ENCODE results near the gene ASZ1. TPM values are rescaled to one million over a fixed set of nuclear protein-coding genes. Genes with fewer than 3 reads are reported as not detected.

The ASZ1 gene
- total and polyA plus RNA-seq, 7 donors, result not detected

DNA sequence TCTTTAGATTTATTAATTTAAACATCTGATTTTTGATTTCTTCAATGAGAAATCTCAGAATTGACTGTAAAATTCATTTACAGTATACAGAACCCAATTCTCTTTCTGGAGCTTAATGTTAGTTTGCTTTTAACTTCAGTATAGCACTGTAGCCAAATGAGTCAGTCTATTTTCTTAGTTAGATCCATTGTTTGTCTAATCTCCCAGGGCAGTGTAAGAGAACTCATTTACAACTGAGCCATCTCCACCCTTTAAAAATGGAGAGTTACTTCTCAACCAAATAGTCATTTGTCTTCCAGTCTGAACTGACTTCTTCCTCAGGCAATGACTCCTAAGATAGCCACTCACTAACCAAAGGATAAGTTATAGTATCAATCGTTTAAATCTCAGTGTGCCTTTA, 101.5 kb downstream of the ASZ1 start:
- WGBS, 2 donors, result 79 to 88% methylated on average over 1 of the region's 1 CpG
- Histone ChIP-seq H3K4me1 (peaks cover 0 to 24% (median 21%) of the 10 kb centered on the region in 4 donors), H3K27me3 (peaks cover 18 to 35% (median 26%) of the 10 kb centered on the region in 3 donors)

GRCh38 chr7:117324960-117325359, 102.3 kb downstream of the ASZ1 start:
- Histone ChIP-seq H3K27ac (peak overlapping the region in 1 of 4 donors; percentile 45), H3K4me1 (peaks cover 0 to 24% (median 21%) of the 10 kb centered on the region in 4 donors), H3K27me3 (peaks cover 18 to 35% (median 26%) of the 10 kb centered on the region in 3 donors), H3K4me3 (peak overlapping the region in 3 of 4 donors; percentile 36 to 46 (median 44)), H3K36me3 (no peaks in the 10 kb centered on the region), H3K9me3 (no peaks in the 10 kb centered on the region)
- WGBS, 2 donors, result 65 to 67% methylated on average over 4 of the region's 4 CpGs
- DNase-seq, result no peak
- TF ChIP-seq, protein P1, sequence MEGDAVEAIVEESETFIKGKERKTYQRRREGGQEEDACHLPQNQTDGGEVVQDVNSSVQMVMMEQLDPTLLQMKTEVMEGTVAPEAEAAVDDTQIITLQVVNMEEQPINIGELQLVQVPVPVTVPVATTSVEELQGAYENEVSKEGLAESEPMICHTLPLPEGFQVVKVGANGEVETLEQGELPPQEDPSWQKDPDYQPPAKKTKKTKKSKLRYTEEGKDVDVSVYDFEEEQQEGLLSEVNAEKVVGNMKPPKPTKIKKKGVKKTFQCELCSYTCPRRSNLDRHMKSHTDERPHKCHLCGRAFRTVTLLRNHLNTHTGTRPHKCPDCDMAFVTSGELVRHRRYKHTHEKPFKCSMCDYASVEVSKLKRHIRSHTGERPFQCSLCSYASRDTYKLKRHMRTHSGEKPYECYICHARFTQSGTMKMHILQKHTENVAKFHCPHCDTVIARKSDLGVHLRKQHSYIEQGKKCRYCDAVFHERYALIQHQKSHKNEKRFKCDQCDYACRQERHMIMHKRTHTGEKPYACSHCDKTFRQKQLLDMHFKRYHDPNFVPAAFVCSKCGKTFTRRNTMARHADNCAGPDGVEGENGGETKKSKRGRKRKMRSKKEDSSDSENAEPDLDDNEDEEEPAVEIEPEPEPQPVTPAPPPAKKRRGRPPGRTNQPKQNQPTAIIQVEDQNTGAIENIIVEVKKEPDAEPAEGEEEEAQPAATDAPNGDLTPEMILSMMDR (IDR thresholded peaks at IDR 0.05), result no peak
- TF ChIP-seq EP300 (IDR thresholded peaks at IDR 0.05) (no peak), POLR2AphosphoS5 (IDR thresholded peaks at IDR 0.05) (no peak), POLR2A (IDR thresholded peaks at IDR 0.05) (no peak)
- intact Hi-C loops (cut with DNase I), result no loop called here

More for the DNA sequence above, 101.5 kb downstream of the ASZ1 start:
- no peak for TF ChIP-seq EP300 (IDR thresholded peaks at IDR 0.05)
- TF ChIP-seq, protein P1 (IDR thresholded peaks at IDR 0.05), result no peak
- Histone ChIP-seq H3K27ac (no peak overlapping the region), H3K9me3 (no peaks in the 10 kb centered on the region), H3K36me3 (no peaks in the 10 kb centered on the region), H3K4me3 (no peak overlapping the region)
- intact Hi-C loops (cut with DNase I), result no loop called here
- DNase-seq, result no peak

- intact Hi-C loops (cut with DNase I), result no loop called here
- TF ChIP-seq EP300 (IDR thresholded peaks at IDR 0.05), result no peak
- TF ChIP-seq POLR2A (IDR thresholded peaks at IDR 0.05), result no peak
- TF ChIP-seq, protein P1 (IDR thresholded peaks at IDR 0.05), result no peak
- TF ChIP-seq POLR2AphosphoS5 (IDR thresholded peaks at IDR 0.05), result no peak
- DNase-seq, result peak; percentile 71
- H3K4me1 ChIP-seq, result peaks cover 0 to 24% (median 21%) of the 10 kb centered on the region in 4 donors
- no peak overlapping the region for H3K27ac ChIP-seq
- WGBS, 2 donors, result 1 to 3% methylated on average over 67 of the region's 67 CpGs
- no peaks in the 10 kb centered on the region for H3K9me3 ChIP-seq
- peaks cover 18 to 39% (median 26%) of the 10 kb centered on the region in 3 donors for H3K27me3 ChIP-seq
- H3K36me3 ChIP-seq, result no peaks in the 10 kb centered on the region
- peak overlapping the region; percentile 19 to 46 (median 40) for H3K4me3 ChIP-seq
Measured at GRCh38 chr7:117323851-117324711, 103.2 kb downstream of the ASZ1 start.

DNA sequence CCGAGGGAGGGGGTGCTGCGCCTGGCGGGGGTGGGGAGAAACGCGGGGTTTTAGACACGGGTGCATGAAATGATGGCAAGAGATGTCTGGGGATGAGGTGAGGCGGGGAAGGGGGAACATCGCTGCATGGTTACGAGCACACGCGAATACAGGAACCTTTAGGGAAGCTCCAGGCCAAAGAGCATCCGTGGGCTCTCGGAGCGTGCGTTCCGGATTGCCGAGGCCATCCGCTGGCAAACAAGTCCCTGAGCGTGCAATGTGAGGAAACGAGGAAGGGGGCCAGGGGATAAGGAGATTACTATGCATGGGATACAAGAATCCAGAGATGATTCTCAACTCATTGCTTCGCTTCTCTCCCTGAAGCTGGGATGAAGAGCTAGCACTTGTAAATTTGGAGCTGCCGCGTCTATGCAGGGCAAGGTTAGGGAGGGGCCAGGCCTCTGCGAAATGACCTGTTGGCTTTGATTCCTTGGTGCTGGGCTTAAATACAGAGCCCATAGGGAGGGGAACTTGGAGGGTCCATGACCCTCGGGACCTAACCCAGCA, 103.9 kb downstream of the ASZ1 start:
- Histone ChIP-seq H3K4me1 (peaks cover 0 to 24% (median 21%) of the 10 kb centered on the region in 4 donors), H3K9me3 (no peaks in the 10 kb centered on the region), H3K27ac (no peak overlapping the region), H3K27me3 (peaks cover 18 to 39% (median 26%) of the 10 kb centered on the region in 3 donors), H3K4me3 (peak overlapping the region in 3 of 4 donors; percentile 36 to 46 (median 44)), H3K36me3 (no peaks in the 10 kb centered on the region)
- intact Hi-C loops (cut with DNase I), result no loop called here
- DNase-seq, result no peak
- TF ChIP-seq, protein P1 (IDR thresholded peaks at IDR 0.05), result no peak
- no peak for TF ChIP-seq POLR2AphosphoS5 (IDR thresholded peaks at IDR 0.05)
- TF ChIP-seq EP300 (IDR thresholded peaks at IDR 0.05), result no peak
- no peak for TF ChIP-seq POLR2A (IDR thresholded peaks at IDR 0.05)
- WGBS, 2 donors, result 2 to 4% methylated on average over 25 of the region's 25 CpGs

Measured in sigmoid colon (tissue), 7 donors.